ENCODE results near the gene SCYGR4. TPM values are rescaled to one million over a fixed set of nuclear protein-coding genes. Genes with fewer than 3 reads are reported as not detected.
A peak's percentile ranks its signal among the peaks of the same experiment; 100 is the strongest.
"Not testable (repeated sequence)": the region's sequence is repeated elsewhere in the genome, so short reads cannot be mapped to it uniquely, and the experiment has no call there.

SCYGR4 gene
- total RNA-seq, 2 experiments from 2014 or later = not detected

- H3K4me1 Mint-ChIP-seq; H3K9me3 Mint-ChIP-seq; ATAC-seq (ENCODE audit: low read depth); H3K27ac Mint-ChIP-seq; H3K36me3 Mint-ChIP-seq; DNase-seq; POLR2A ChIA-PET; H3K4me3 Mint-ChIP-seq: not testable (repeated sequence)
- peaks cover 37% of the 10 kb centered on the region for H3K27me3 Mint-ChIP-seq
These were observed 18.3 kb upstream of the SCYGR4 start, which contains the start of gene SCYGR2 for GRCh38 chr2:227598835-227599503. Gene SCYGR2, plus strand, starts transcription at chr2:227598893. Its CDS starts 0 bp downstream, at chr2:227598893.

DNA sequence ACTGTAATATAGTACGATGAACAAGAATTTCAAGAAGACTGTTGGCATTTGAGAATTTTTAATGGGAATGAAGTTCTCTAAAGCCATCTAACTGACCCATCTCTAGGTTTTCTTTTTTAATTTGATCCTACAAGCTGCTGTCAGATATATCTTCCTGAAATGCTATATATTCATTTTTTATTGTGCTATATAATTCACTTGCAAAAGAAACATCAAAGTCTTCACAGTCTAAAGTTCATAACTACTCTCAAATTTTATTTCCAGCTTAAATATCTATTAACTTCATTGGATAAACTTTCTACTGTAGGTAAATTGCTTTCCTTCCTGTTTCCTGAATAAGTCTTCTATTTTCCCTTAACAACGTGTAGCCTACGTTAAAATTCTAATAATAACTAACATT lies 14.9 kb upstream of the SCYGR4 start:
- POLR2A ChIA-PET = no interaction called here
- H3K4me3 Mint-ChIP-seq = no peak overlapping the region
- H3K4me1 Mint-ChIP-seq = no peaks in the 10 kb centered on the region
- H3K9me3 Mint-ChIP-seq = no peaks in the 10 kb centered on the region
- DNase-seq = no peak
- H3K36me3 Mint-ChIP-seq = no peaks in the 10 kb centered on the region
- no peak overlapping the region for H3K27ac Mint-ChIP-seq
- peaks cover 41% of the 10 kb centered on the region for H3K27me3 Mint-ChIP-seq
- ATAC-seq (ENCODE audit: low read depth) = no peak

GRCh38 chr2:227606476-227606875 lies 10.8 kb upstream of the SCYGR4 start:
- DNase-seq = no peak
- H3K9me3 Mint-ChIP-seq = no peaks in the 10 kb centered on the region
- ATAC-seq (ENCODE audit: low read depth) = no peak
- H3K27ac Mint-ChIP-seq = no peak overlapping the region
- peaks cover 61% of the 10 kb centered on the region for H3K27me3 Mint-ChIP-seq
- peaks cover 11% of the 10 kb centered on the region for H3K4me1 Mint-ChIP-seq
- H3K36me3 Mint-ChIP-seq = no peaks in the 10 kb centered on the region
- POLR2A ChIA-PET = no interaction called here
- H3K4me3 Mint-ChIP-seq = no peak overlapping the region

DNA sequence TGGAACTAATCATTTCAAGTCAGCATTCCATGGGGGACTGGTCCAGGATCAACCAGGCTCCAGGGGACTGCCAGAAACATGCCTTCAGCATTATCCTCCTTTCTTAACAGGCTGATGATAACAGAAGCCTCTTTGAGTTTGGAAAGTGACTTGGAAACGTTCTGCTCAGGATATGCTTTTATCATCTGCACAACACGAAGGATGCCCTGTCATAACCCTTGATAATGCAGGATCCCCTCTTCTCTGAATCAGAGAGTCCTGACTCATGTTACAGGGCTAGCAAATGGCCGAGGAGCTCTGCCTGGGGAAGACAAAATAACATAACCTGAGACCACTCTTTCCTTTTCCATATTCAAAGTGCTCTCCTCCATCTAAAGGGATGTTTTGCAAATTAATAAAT lies 9.4 kb upstream of the SCYGR4 start:
- Mint-ChIP-seq H3K9me3 (no peaks in the 10 kb centered on the region), H3K36me3 (no peaks in the 10 kb centered on the region), H3K4me3 (no peak overlapping the region), H3K4me1 (peaks cover 11% of the 10 kb centered on the region), H3K27ac (no peak overlapping the region), H3K27me3 (peaks cover 66% of the 10 kb centered on the region)
- ATAC-seq (ENCODE audit: low read depth) (no peak), DNase-seq (no peak)
- POLR2A ChIA-PET = no interaction called here

GRCh38 chr2:227608561-227609338 lies 8.5 kb upstream of the SCYGR4 start:
- Mint-ChIP-seq H3K27me3 (peaks cover 68% of the 10 kb centered on the region), H3K4me3 (peak overlapping the region; percentile 10), H3K27ac (peak overlapping the region; percentile 42), H3K4me1 (peaks cover 11% of the 10 kb centered on the region), H3K9me3 (no peaks in the 10 kb centered on the region), H3K36me3 (no peaks in the 10 kb centered on the region)
- DNase-seq (peak; percentile 30), ATAC-seq (ENCODE audit: low read depth) (no peak)
- POLR2A ChIA-PET = no interaction called here

DNA sequence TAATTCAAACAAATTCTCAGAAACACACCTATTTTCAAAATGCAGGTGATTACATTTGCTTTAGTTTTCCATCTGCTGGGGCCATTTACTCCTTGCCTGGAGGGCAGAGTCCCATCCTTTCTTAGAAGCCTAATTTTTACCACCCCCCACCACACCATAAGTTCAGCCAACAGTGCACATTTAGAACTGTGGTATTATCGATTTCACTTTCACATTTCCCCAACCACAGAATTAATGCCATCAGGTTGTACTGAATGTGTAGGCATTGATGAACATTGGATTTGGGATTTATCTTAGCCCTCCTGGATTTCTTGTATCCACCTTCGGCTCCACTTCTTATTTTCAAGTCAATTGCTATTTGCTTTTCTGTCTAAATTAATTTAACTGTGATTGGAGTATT lies 7.2 kb upstream of the SCYGR4 start:
- Mint-ChIP-seq H3K4me3 (no peak overlapping the region), H3K36me3 (no peaks in the 10 kb centered on the region), H3K4me1 (peaks cover 11% of the 10 kb centered on the region), H3K9me3 (no peaks in the 10 kb centered on the region), H3K27me3 (peaks cover 61% of the 10 kb centered on the region), H3K27ac (no peak overlapping the region)
- DNase-seq (no peak), ATAC-seq (ENCODE audit: low read depth) (no peak)
- POLR2A ChIA-PET = no interaction called here

GRCh38 chr2:227612546-227613271 lies 4.6 kb upstream of the SCYGR4 start:
- POLR2A ChIA-PET = no interaction called here
- no peaks in the 10 kb centered on the region for H3K9me3 Mint-ChIP-seq
- H3K4me1 Mint-ChIP-seq = peaks cover 11% of the 10 kb centered on the region
- H3K36me3 Mint-ChIP-seq = no peaks in the 10 kb centered on the region
- H3K27me3 Mint-ChIP-seq = peaks cover 53% of the 10 kb centered on the region
- no peak overlapping the region for H3K27ac Mint-ChIP-seq
- ATAC-seq (ENCODE audit: low read depth) (no peak), DNase-seq (no peak)
- H3K4me3 Mint-ChIP-seq = no peak overlapping the region

GRCh38 chr2:227613272-227613660 lies 4.0 kb upstream of the SCYGR4 start:
- ATAC-seq (ENCODE audit: low read depth) (no peak), DNase-seq (no peak)
- peaks cover 11% of the 10 kb centered on the region for H3K4me1 Mint-ChIP-seq
- no peak overlapping the region for H3K27ac Mint-ChIP-seq
- no peaks in the 10 kb centered on the region for H3K9me3 Mint-ChIP-seq
- POLR2A ChIA-PET = no interaction called here
- no peak overlapping the region for H3K4me3 Mint-ChIP-seq
- peaks cover 52% of the 10 kb centered on the region for H3K27me3 Mint-ChIP-seq
- H3K36me3 Mint-ChIP-seq = no peaks in the 10 kb centered on the region

GRCh38 chr2:227614246-227614645 lies 3.1 kb upstream of the SCYGR4 start:
- H3K9me3 Mint-ChIP-seq = no peaks in the 10 kb centered on the region
- H3K27me3 Mint-ChIP-seq = peaks cover 50% of the 10 kb centered on the region
- no peak for ATAC-seq (ENCODE audit: low read depth)
- DNase-seq = no peak
- no peak overlapping the region for H3K27ac Mint-ChIP-seq
- peaks cover 2% of the 10 kb centered on the region for H3K4me1 Mint-ChIP-seq
- H3K4me3 Mint-ChIP-seq = no peak overlapping the region
- POLR2A ChIA-PET = no interaction called here
- H3K36me3 Mint-ChIP-seq = no peaks in the 10 kb centered on the region

DNA sequence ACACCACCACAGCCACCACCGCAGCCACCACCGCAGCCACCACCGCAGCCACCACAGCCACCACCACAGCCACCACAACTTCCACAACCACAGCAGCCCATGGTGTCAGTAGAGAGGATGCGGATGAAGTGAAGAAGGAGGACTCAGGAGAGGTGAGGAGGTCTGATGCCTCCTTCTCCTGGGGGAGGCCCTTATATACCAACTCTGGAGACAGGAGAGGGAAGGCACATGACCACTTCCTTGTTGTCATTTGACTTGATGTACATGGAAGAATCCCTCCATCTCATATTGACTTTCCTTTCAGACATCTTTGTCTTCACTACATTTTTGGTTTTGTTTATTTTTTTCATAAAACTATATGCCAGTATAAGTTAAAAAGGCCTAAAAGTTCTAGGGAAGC lies 2.6 kb upstream of the SCYGR4 start, which contains the start of gene SCYGR3:
Gene SCYGR3 (minus strand): TSS at position 101 of the 400 bp plus-strand sequence. CDS start 0 bp downstream, at position 101.
- no peak within 1 kb of the TSS for H3K27ac Mint-ChIP-seq
- peaks cover 2% of the 10 kb centered on the region for H3K4me1 Mint-ChIP-seq
- no peaks in the 10 kb centered on the region for H3K9me3 Mint-ChIP-seq
- no peaks in the 10 kb centered on the region for H3K36me3 Mint-ChIP-seq
- H3K27me3 Mint-ChIP-seq = peaks cover 46% of the 10 kb centered on the region
- no peak within 1 kb of the TSS for H3K4me3 Mint-ChIP-seq
- ATAC-seq (ENCODE audit: low read depth) = no peak
- DNase-seq = no peak
- POLR2A ChIA-PET = no interaction called here

GRCh38 chr2:227615181-227615580 lies 2.1 kb upstream of the SCYGR4 start:
- peaks cover 43% of the 10 kb centered on the region for H3K27me3 Mint-ChIP-seq
- ATAC-seq (ENCODE audit: low read depth) = no peak
- POLR2A ChIA-PET = no interaction called here

GRCh38 chr2:227615906-227616305 lies 1.4 kb upstream of the SCYGR4 start:
- H3K27me3 Mint-ChIP-seq = peaks cover 39% of the 10 kb centered on the region
- POLR2A ChIA-PET = no interaction called here
- no peak overlapping the region for H3K4me3 Mint-ChIP-seq
- no peak overlapping the region for H3K27ac Mint-ChIP-seq
- H3K9me3 Mint-ChIP-seq = no peaks in the 10 kb centered on the region
- DNase-seq (no peak), ATAC-seq (ENCODE audit: low read depth) (no peak)
- no peaks in the 10 kb centered on the region for H3K36me3 Mint-ChIP-seq
- no peaks in the 10 kb centered on the region for H3K4me1 Mint-ChIP-seq

More at GRCh38 chr2:227615181-227615580, 2.1 kb upstream of the SCYGR4 start:
- Mint-ChIP-seq H3K27ac (no peak overlapping the region), H3K36me3 (no peaks in the 10 kb centered on the region), H3K4me3 (no peak overlapping the region), H3K4me1 (peaks cover under 1% of the 10 kb centered on the region), H3K9me3 (no peaks in the 10 kb centered on the region)
- DNase-seq = no peak

- Mint-ChIP-seq H3K9me3 (no peaks in the 10 kb centered on the region), H3K27me3 (peaks cover 38% of the 10 kb centered on the region), H3K36me3 (no peaks in the 10 kb centered on the region), H3K4me3 (no peak overlapping the region), H3K27ac (no peak overlapping the region), H3K4me1 (no peaks in the 10 kb centered on the region)
- no peak for ATAC-seq (ENCODE audit: low read depth)
- POLR2A ChIA-PET = no interaction called here
- DNase-seq = no peak
These were observed 667 bp upstream of the SCYGR4 start for GRCh38 chr2:227616631-227617030.

Data from activated naive CD8-positive, alpha-beta T cell treated with anti-CD3 and anti-CD28 coated beads, Interleukin-2, amount 10 ng/mL, durations not matched to agents 7 days and 5 days (primary cell).